GM19043 (cell line): ENCODE measurements around the gene AMY1C.
"Not testable (repeated sequence)": the region's sequence is repeated elsewhere in the genome, so short reads cannot be mapped to it uniquely, and the experiment has no call there.

Experiments used
- ATAC-seq: cut with Tn5 transposase; IDR thresholded peaks from one replicate; pipeline ENCODE4 v1.9.1; 2021; ENCODE audit warnings: low read depth; ENCODE audit not compliant: unreplicated experiment

AMY1C gene

GRCh38 chr1:103749598-103749997 lies at the start of gene AMY1C:
AMY1C (plus strand) TSS chr1:103749898; CDS start chr1:103750470, 572 bp downstream.
- ATAC-seq = not testable (repeated sequence)

GRCh38 chr1:103700669-103701068 lies 49.0 kb upstream of the AMY1C start:
- not testable (repeated sequence) for ATAC-seq

- ATAC-seq = not testable (repeated sequence)
Measured at GRCh38 chr1:103701256-103701655, 48.4 kb upstream of the AMY1C start.

GRCh38 chr1:103707670-103708069 lies 42.0 kb upstream of the AMY1C start:
- not testable (repeated sequence) for ATAC-seq

- ATAC-seq = not testable (repeated sequence)
Measured at GRCh38 chr1:103710381-103710780, 39.3 kb upstream of the AMY1C start.

GRCh38 chr1:103717404-103717803 lies 32.3 kb upstream of the AMY1C start:
- ATAC-seq = not testable (repeated sequence)

GRCh38 chr1:103721473-103721872 lies 28.2 kb upstream of the AMY1C start:
- ATAC-seq = not testable (repeated sequence)

- ATAC-seq = not testable (repeated sequence)
Measured at GRCh38 chr1:103735334-103735733, 14.4 kb upstream of the AMY1C start.

- ATAC-seq = not testable (repeated sequence)
Measured at GRCh38 chr1:103738031-103738430, 11.7 kb upstream of the AMY1C start.

GRCh38 chr1:103744449-103744848 lies 5.2 kb upstream of the AMY1C start:
- not testable (repeated sequence) for ATAC-seq

- ATAC-seq = not testable (repeated sequence)
Measured at GRCh38 chr1:103745040-103745439, 4.7 kb upstream of the AMY1C start.

GRCh38 chr1:103748273-103748672 lies 1.4 kb upstream of the AMY1C start:
- not testable (repeated sequence) for ATAC-seq

GRCh38 chr1:103761896-103762295 lies 12.2 kb downstream of the AMY1C start:
- ATAC-seq = no peak

- no peak for ATAC-seq
Measured at GRCh38 chr1:103779932-103780331, 30.2 kb downstream of the AMY1C start.

- ATAC-seq = peak; percentile 65
Measured at GRCh38 chr1:103783944-103784377, 34.3 kb downstream of the AMY1C start.

- ATAC-seq = no peak
Measured at GRCh38 chr1:103788377-103788776, 38.7 kb downstream of the AMY1C start.

- ATAC-seq = no peak
Measured at GRCh38 chr1:103790172-103790571, 40.5 kb downstream of the AMY1C start.
